Measurements from ENCODE around the gene MEGF6. TPM values are rescaled to one million over a fixed set of nuclear protein-coding genes. Genes with fewer than 3 reads are reported as not detected.

MEGF6 gene
- total RNA-seq, 1 experiment from 2014 or later: 32.4 TPM

- Mint-ChIP-seq H3K4me1 (ENCODE audit: low read depth, unreplicated experiment) (peaks cover 8% of the 10 kb centered on the region), H3K4me3 (ENCODE audit: low read depth, unreplicated experiment) (no peak overlapping the region), H3K27ac (ENCODE audit: unreplicated experiment) (no peak overlapping the region), H3K27me3 (ENCODE audit: unreplicated experiment) (no peaks in the 10 kb centered on the region), H3K36me3 (ENCODE audit: insufficient read depth, unreplicated experiment) (peaks cover 21% of the 10 kb centered on the region), H3K9me3 (ENCODE audit: low read depth, unreplicated experiment) (no peaks in the 10 kb centered on the region)
- no peak for TF ChIP-seq CTCF (IDR thresholded peaks at IDR 0.05; ENCODE audit: unreplicated experiment)
- intact Hi-C loops (cut with micrococcal nuclease; ENCODE audit: unreplicated experiment): no loop called here
- CTCF ChIA-PET: no interaction called here
- BruUV-seq (replicated peaks): no TSS peak
- no peak for DNase-seq
Measured at GRCh38 chr1:3593334-3593733, 18.0 kb downstream of the MEGF6 start.

- no peak for DNase-seq
- Mint-ChIP-seq H3K4me1 (ENCODE audit: low read depth, unreplicated experiment) (peaks cover 15% of the 10 kb centered on the region), H3K27me3 (ENCODE audit: unreplicated experiment) (no peaks in the 10 kb centered on the region), H3K9me3 (ENCODE audit: low read depth, unreplicated experiment) (no peaks in the 10 kb centered on the region), H3K27ac (ENCODE audit: unreplicated experiment) (no peak overlapping the region), H3K4me3 (ENCODE audit: low read depth, unreplicated experiment) (no peak overlapping the region), H3K36me3 (ENCODE audit: insufficient read depth, unreplicated experiment) (peaks cover 15% of the 10 kb centered on the region)
- intact Hi-C loops (cut with micrococcal nuclease; ENCODE audit: unreplicated experiment): no loop called here
- BruUV-seq (replicated peaks): no TSS peak
- TF ChIP-seq CTCF (IDR thresholded peaks at IDR 0.05; ENCODE audit: unreplicated experiment): no peak
- CTCF ChIA-PET: no interaction called here
Measured at GRCh38 chr1:3590951-3591865, 20.1 kb downstream of the MEGF6 start.

- Mint-ChIP-seq H3K27me3 (ENCODE audit: unreplicated experiment) (no peaks in the 10 kb centered on the region), H3K4me3 (ENCODE audit: low read depth, unreplicated experiment) (no peak overlapping the region), H3K36me3 (ENCODE audit: insufficient read depth, unreplicated experiment) (peaks cover 15% of the 10 kb centered on the region), H3K9me3 (ENCODE audit: low read depth, unreplicated experiment) (no peaks in the 10 kb centered on the region), H3K4me1 (ENCODE audit: low read depth, unreplicated experiment) (peaks cover 15% of the 10 kb centered on the region), H3K27ac (ENCODE audit: unreplicated experiment) (no peak overlapping the region)
- intact Hi-C loops (cut with micrococcal nuclease; ENCODE audit: unreplicated experiment): no loop called here
- DNase-seq: no peak
- CTCF ChIA-PET: no interaction called here
- TF ChIP-seq CTCF (IDR thresholded peaks at IDR 0.05; ENCODE audit: unreplicated experiment): no peak
- BruUV-seq (replicated peaks): no TSS peak
Measured at GRCh38 chr1:3590139-3590763, 21.1 kb downstream of the MEGF6 start.

- no peak for TF ChIP-seq CTCF (IDR thresholded peaks at IDR 0.05; ENCODE audit: unreplicated experiment)
- BruUV-seq (replicated peaks): no TSS peak
- H3K36me3 Mint-ChIP-seq (ENCODE audit: insufficient read depth, unreplicated experiment): peaks cover 22% of the 10 kb centered on the region
- DNase-seq: peak; percentile 16
- intact Hi-C loops (cut with micrococcal nuclease; ENCODE audit: unreplicated experiment): loop anchor here (2.0 kb wide), 1 partner anchor 26 kb away; no protein-coding TSS in a partner anchor
- H3K27me3 Mint-ChIP-seq (ENCODE audit: unreplicated experiment): no peaks in the 10 kb centered on the region
- H3K4me1 Mint-ChIP-seq (ENCODE audit: low read depth, unreplicated experiment): peaks cover 15% of the 10 kb centered on the region
- no peaks in the 10 kb centered on the region for H3K9me3 Mint-ChIP-seq (ENCODE audit: low read depth, unreplicated experiment)
- H3K27ac Mint-ChIP-seq (ENCODE audit: unreplicated experiment): no peak overlapping the region
- CTCF ChIA-PET: interaction anchor here (0.6 to 2.3 kb wide), 4 partner anchors 27 to 115 kb away, joined by 3 to 26 read pairs (median 4); no protein-coding TSS in a partner anchor
- no peak overlapping the region for H3K4me3 Mint-ChIP-seq (ENCODE audit: low read depth, unreplicated experiment)
Measured at GRCh38 chr1:3588395-3588794, 22.9 kb downstream of the MEGF6 start.

All from Calu3 (cell line).